NCI-H1105 (cell line): ENCODE data around the gene CBR4.
"Not testable (repeated sequence)": the region's sequence is repeated elsewhere in the genome, so short reads cannot be mapped to it uniquely, and the experiment has no call there.

Experiments used
- DNase-seq: peaks from one replicate; lab custom pipeline; 2025; lab: John Stamatoyannopoulos, UW

Gene CBR4

DNA sequence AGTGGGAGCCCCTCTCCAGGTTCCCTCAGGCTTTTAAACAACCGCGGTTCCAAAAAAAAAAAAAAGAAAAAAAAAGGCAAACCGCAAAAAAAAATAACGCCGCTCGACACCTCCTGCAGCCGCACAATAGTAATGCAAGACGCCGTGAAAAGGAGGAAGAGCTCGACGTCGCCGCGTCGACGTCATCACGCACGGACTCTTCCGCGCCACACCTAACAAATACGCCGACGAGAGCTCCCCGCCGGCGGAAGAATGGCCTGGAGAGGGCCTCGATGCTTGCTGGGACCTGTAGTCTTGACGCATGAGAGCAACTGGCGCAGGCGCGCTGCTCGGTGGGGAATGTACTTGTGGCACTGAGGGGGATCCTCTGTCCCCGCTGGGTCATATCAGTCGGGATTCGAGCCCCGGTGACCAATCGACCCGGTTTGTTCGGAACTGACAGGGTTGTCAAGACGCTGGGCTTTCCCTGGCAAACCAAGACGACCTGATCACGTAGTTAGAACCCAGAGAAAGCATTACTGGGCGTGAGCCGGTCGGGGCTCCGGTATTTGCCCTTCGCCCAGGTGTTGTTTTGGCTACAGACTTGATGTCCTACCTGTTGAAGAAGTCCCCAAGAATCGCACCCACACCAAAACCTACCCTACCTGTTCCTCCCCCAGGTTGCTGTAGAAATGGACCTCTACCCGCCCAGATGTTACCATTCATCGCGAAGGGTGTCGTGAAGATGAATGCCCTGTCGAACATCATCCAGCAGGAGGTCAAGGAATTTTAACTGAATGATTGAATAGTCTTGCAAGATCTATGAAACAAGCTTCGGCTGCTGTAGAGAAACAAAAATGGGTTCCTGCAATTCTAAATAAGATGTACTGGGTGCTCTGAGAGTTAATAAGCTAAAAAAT lies at the start of gene CBR4:
TSS of gene CBR4 (minus strand) at position 131 of the 899 bp plus-strand sequence. CDS start 166 bp downstream, outside the sequence.
- peak; percentile 84 for DNase-seq

DNA sequence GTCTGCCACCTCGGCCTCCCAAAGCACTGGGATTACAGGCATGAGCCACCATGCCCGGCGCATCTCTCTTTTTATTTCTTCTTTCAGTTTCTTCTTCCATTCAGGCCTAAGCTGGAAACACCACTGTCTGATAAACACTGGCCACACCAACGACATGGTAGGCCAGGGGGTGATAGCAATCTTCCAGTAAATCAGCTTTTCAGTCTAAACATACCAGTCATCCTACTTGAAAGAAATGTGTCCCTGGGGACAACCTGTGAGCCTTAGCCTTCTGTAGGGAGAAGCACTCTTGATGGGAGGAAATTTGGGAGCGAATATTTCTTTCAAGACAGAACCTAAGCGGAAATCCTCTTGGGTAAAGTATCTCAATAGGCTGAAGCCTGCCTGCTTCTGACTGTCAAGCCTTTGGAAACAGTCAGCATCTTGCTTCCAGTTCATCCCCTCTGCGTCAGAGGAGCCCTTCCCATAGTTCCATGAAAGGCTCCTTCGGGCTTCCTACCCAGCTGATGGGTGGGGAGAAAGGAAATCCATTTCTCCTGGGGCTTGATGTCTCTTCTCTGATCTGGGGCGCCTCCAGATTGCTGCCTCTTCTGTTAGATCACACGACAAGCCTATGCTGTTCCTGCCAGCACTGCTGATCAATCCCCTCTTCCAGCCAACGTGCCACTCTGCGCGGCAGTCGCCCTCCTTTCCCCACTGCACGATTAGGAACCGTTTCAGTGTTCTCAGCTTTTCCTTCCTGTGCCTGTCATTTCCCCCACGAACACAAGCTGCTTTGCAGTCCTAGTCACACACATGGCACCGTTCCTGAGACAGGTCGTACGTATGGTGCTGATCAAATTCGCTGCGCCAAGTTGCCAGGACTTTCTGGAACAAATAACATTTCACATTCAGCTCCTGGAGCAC lies 49.5 kb upstream of the CBR4 start:
- DNase-seq: no peak

DNA sequence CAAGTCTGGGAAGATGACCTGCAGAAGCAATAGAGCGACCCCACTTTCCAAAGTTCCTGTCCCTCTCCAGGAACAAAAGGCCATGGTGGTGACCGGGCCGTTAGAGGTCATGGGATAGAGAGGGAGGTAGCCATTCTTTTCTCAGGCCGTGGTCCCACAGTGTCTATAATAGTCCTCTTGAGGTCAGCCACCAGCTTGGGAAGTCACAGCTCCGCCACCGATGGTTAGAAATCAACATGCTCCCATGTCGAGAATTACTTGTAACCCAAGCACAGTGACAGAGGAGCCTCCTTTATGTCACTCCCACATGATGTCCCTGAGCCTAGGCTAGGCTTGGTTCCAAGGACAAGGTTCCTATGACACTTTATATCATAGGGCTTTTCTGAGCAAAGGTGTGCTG lies 48.3 kb upstream of the CBR4 start:
- DNase-seq: no peak

DNA sequence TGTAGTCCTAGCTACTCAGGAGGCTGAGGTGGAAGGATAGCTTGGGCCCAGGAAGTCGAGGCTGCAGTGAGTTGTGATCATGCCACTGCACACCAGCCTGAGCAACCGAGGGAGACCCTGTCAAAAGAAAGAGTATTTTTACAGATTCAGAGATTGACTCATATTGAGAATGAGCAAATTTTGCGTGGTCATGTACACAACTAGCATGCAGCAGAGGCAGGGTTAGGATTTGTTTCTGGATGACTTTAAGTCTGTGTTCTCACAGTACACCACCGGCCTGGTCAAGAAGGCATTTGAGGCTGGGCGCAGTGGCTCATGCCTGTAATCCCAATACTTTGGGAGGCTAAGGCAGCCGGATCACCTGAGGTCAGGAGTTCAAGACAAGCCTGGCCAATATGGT lies 44.8 kb upstream of the CBR4 start:
- no peak for DNase-seq

DNA sequence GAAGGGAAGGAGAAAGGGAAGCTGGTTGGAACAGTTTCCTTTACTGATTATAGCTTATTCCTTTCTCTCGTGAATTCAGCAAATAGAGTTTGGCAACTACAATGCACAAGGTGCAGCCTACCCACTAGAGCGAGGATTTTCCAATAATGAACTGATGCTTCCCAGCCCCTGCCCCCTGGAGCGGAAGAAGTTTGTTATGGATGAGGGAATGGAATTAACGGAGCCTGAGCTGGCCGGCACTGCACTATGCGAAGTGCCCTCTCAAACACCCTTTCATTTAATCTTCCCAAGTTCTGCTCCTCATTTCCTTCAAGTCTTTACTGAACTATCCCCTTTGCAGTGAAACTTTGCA lies 42.5 kb upstream of the CBR4 start:
- DNase-seq: no peak

DNA sequence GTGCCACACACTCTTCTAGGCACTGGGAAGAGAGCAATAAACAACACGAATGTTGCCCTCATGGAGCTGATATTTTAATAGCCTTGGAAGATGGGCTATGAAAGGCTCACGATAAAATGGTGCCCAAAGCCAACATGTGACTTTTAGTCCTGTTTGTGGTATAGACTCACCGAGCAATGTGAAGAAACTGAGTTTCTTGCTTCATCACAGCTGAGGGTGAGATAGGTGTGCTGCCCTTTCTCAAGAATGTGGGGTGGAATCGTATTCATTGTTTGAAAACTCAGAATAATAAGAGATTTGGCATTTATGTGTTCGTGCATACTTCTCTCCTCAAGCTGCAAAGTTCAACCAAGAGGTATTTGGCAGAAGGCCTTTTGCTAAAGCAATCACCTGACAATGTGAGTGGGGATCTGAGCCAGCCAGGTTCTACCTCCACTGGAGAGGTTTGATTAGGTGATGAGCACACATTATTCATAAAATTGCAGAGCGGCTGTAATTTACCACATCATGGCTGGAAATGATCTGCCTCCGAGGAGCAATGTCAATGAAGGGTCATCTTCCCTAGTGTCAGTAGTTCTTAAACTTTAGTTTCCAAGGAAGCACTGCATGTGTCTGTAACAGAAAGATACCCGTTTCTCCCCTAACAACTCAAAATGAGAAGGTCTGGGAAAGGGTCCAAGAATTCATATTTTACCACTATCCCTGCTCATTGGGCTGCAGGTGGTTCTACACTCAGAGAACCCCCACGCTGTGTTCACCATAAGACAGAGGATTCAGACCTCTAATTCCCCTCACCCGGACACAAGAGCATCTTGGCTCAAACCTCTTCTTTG lies 41.9 kb upstream of the CBR4 start:
- no peak for DNase-seq

DNA sequence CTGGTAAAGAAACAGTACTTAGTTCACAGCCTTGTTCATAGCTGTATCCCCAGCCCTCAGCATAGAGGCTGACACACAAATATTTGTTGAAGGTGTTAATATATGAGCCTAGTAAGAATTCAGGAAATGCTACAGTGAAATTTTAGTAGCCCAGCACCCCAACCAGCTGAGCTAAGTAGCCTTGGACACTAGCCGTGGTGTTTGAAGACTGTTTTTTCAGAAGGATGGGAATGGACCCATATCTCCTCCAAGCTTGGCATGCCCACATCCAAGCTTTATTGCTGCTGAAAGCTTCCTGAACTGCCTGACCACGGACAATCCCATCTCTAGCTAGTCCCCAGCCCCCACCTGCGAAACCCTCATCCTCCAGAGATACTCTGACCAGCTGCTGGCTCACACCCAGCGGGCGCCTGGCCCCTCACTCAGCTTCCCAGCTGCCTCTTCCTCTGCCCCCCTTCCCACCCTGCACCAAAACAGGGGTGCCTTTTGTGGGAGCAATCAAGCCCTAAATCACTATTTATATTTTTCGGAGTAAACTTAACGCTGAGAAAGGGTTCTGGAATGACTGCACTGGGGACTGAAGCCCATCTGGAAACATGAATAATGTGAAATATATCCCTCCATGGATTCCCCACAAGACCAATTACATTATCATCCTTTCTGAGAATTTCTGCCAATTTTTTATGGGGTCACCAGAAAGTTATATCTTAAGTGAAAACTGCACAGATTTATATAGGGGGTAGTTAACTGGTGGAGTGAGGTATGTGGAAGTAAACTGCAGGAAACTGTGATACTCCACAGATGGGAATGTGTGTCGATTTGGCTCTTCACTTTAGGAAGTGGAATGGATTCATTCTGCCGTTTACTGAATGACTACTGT lies 41.1 kb upstream of the CBR4 start:
- DNase-seq: no peak

DNA sequence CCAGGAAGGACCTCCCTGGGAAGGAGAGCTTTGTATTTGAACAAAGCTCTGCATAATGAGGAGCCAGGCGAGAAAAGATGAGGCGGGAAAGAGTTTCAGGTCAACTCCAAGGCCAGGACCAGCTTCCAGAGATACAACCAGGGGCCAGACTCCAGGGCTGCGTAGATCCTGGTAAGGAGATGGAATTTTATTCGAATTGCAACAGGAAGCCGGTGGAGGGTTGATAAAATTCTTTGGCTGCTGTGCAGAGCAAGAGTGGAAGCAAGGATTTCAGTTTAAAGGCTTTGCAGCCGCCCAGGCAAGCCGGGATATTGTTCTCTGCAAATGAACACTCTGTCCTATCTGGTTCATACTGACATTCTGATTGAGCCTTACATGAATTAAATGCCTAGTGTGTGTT lies 40.2 kb upstream of the CBR4 start:
- DNase-seq: no peak

DNA sequence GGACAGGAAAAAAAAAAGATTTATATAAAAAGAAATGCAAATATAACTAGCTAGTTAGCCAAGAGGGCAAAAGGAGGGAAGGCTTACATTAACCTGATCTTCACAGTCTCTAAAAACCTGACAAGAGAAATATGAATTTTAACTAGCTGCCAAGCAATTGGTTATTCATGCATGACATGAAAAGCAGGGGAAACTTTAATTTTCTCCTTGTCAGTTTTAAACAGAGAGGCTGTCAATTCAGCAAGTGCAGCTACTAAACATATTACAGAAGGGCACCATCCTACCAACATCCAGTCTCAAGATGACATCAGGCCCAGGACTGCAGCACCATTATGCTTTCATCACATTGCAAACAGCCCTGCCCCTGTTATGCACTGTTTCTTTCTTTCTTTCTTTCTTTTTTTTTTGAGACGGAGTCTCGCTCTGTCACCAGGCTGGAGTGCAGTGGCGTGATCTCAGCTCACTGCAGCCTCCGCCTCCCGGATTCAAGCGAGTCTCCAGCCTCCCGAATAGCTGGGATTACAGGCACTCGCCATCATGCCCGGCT lies 38.9 kb upstream of the CBR4 start:
- DNase-seq: no peak

DNA sequence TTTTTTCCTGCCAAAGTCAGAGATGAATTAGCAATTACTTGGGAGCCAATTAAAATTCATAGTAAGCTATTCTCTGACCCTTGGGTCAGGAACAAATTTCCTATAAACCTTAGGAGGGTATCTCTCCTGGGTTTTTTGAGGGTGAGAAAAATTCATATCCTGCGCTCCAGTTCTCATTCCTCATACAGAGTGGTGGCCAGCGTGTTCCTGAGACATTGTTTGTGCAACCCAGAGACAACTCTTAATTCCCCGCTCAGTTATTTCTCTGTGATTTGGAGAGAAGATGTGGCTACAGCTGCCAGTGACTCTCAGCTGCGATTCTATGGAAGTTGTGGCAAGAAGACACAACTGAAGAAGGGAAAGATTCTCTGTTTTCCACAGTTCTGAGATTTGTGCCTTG lies 37.9 kb upstream of the CBR4 start:
- DNase-seq: no peak

DNA sequence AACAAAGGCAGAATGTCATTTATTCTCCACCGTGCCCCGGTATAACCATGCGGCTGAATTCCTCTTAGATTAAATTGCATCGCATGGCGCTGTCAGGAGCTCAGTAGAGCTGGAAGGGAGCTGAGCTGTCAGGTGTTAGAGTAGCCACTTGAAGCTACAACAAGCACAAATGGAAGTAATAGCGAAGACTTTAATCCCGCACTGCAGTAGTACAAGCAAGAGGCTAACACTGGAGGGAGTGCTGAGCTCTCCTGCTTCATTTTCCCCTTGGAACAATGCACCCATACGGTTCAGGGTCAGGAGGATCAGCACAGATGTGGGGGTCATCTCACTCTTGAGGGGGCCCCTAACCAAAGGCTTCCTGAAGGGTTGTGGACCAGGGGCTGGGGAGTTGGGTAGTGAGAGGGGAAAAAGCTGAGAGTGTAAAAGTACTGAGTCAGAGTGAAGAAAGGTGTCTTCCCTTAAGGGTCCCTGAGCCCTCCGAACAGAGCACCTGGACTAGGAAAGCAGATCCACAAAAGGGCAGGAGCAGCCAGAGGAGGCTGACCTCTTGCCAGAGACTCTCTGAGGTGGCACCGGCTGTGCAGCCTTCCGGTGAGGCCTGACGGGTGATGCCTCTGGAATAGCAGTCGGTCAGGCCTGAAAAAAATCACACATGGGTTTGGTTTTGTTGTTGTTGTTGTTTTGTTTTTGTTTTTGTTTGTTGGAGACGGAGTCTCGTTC lies 36.0 kb upstream of the CBR4 start:
- no peak for DNase-seq

DNA sequence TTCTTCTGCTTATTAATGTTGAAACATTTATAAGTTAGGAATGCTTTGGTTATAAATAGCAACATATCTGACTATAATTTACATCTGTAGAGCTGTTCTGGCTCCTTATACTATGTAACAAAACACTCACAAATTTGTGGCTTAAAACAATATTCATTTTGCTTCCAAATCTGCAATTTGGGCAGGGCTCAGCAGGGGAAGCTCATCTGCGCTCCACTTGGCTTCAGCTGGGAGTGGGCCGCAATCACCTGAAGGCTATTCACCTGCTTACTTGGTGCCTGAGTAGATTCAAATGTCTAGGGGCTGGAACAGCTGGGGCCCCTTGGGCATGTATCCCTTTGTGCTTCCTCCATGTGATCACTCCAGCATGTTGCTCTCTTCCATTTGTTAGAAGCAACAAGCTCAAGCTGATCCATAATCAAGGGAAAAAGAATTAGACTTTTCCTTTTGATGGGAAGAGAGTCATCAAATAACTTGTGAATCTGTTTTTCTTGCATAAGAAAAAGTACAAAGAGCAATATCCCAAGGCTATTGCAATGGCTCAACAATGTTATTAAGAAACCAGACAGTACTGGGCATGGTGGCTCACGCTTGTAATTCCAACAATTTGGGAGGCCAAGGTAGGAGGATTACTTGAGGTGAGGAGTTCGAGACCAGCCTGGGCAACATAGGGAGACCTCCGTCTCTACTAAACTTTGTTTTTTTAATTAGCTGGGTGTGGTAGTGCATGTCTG lies 34.8 kb upstream of the CBR4 start:
- DNase-seq: no peak

DNA sequence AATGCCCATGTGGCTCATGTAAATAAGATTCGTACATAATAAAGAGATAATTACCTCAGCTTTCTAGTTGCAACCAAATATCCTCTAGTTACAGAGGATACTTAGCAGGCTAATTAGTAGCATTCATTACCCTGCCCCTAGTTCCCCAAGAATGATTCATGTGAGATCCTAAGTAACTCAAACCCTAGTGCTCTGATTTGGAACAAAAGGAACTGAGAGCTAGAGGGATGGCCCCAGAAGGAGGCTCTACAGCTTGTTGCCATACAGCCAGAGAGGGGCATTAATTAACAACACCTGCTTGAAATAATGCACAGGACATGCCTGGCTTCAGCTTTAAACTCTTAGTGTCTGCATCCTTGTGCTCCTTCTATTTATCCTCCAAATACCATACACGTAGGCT lies 32.6 kb upstream of the CBR4 start:
- no peak for DNase-seq

DNA sequence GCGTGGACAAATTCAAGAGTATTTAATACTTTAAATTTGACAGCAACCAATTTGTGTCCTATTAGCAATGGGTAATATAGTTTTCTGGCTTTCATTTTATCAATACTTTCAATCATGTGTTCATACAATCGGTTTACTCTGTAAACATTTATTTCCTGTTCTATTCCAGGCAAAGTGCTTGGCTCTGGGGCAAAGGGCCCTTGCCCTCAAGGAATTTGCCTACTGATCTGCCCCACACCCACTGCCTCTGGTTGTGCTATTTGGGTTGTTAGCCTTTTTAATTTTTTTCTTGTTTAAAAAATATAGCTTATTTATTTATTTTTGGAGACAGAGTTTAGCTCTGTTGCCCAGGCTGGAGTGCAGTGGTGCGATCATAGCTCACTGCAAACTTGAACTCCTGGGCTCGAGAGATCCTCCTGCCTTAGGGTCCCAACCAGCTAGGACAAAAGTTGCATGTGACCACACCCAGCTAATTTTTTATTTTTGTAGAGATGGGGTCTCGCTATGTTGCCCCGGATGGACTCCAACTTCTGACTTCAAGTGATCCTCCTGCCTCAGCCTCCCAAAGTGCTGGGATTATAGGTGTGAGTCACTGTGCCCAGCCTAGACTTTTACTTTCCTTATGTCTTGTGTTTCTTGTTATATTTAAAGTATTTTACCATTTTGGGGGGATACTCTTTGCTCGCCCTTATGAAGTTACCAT lies 30.7 kb upstream of the CBR4 start:
- no peak for DNase-seq

DNA sequence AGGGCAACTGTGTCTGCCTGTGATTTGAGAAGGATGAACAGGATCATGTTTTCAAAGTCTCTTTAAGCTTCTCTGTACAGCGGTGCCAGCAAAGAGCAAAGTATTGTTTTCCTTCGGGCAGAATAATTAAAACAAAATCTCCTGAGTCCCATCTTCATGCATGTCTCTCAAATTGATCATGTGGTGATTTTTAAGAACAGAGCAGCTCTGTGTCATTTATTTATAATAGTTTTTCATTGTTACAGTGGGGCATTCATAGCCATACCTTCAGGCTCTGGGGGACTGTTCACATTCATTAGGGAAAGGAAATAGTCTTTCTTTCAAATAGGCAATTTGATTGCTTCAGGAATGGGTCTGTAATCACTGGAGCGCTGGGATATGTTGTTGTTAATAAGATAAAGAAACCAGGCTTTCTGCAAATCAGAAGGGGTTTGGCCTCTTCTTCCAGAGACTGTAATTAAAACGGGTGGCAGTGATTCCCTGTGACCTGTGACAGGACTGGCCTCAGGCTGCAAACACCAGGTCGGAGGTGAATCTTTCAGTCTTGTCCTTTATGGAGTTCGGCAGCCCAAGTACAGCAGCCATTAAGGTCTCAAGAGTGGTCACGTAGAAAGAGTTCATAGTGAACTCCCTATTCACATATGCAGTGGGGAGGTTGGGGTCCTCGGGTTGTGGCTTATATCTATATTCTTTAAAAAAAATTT lies 29.3 kb upstream of the CBR4 start:
- DNase-seq: no peak

DNA sequence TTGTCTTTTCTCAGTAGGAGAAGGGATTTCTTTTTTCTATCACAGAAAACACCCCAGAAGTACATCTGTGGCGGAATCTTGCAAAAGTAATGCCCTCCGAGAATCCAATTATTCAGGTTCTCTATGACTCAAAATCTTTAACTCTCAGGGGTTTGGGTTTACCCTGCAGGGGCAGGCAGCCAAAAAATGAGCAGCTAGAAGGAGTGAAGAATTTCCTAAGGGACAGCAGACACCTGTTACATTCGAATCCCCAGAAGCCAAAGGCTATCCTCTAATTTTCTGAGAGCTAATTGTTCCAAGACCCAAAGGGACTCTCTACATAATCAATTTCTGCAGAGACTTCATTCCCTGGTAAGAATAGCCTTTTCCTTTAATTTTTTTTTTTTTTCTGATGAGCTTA lies 27.5 kb upstream of the CBR4 start:
- DNase-seq: no peak

DNA sequence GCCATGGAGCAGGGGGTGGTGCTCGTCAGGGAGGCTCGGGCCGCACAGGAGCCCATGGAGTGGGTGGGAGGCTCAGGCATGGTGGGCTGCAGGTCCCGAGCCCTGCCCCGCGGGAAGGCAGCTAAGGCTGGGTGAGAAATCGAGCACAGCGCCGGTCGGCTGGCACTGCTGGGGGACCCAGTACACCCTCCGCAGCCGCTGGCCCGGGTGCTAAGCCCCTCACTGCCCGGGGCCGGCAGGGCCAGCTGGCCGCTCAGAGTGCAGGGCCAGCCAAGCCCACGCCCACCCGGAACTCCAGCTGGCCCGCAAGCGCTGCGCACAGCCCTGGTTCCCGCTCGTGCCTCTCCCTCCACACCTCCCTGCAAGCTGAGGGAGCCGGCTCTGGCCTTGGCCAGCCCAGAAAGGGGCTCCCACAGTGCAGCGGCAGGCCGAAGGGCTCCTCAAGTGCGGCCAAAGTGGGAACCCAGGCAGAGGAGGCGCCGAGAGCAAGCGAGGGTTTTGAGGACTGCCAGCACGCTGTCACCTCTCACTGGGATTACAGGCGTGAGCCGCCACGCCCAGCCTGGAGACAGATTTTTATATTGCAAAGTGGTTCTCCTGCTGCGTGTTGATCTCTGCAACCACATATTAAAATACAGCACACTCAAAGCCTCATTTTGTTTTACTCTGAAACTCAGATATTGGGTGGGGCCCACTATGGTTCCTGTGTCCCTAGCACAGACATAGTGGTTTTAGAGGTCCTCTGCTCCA lies 26.0 kb upstream of the CBR4 start:
- not testable (repeated sequence) for DNase-seq

DNA sequence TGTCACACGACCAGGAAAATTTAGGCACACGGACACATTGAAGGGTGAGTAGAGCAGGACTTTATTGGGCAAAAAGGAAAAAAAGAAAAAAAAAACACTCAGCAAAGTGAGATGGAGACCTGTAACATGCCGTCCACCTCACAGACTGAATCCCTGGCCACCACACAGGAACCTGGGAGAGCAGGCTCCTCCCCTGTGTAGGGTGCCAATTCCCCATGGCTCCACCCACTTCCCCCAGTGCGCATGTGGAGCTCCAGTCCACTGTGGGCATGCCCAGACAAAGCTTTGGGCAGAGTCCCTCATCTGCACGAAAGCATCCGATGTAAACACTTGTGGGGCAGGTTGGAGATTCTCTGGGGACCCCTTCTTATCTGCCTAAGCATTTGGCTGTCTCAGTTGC lies 23.6 kb upstream of the CBR4 start:
- no peak for DNase-seq
